ENCODE results near the gene RAP1GAP.

RAP1GAP gene

DNA sequence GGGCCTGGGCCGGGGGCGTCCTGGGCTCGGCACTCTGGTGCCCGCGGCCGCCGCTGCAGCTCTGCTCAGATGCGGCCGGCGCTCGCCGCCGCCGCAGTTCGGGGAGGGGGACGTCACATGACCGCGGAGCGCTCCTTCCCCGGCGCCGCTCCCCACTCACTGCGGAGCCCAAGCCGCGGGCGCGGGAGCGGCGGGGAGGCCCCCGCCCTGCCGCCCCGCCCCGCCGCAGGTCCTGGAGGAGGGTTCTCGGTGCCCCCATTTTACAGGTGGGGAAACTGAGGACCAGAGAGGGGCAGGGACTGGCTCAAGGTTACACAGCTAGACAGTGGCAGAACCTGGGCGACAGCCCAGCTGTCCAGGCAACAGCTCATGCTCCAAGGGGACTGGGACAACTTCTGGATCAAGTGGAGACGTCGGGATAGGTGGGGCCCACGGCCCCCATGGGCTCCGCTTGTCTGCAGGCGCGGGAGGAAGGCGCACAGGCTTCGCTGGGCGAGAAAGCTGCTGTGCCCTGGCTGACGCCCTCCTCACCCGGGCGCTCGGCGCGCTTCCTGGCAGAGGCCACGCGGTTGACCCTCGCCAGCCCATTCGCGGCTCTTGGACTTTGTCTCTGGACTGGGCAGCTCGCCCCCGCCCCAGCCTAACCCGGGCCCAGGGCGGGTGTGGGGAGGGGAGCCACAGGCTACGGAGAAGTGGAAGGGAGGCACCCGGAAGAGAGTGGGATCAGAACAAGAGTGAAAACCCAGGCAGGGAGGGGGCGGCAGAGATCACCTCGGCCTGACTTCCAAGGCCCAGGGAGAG lies at the start of gene RAP1GAP:
Gene RAP1GAP, minus strand, starts transcription at position 100 of the 801 bp plus-strand sequence. CDS start 49,325 bp downstream, outside the sequence.
- no peak for DNase-seq

DNA sequence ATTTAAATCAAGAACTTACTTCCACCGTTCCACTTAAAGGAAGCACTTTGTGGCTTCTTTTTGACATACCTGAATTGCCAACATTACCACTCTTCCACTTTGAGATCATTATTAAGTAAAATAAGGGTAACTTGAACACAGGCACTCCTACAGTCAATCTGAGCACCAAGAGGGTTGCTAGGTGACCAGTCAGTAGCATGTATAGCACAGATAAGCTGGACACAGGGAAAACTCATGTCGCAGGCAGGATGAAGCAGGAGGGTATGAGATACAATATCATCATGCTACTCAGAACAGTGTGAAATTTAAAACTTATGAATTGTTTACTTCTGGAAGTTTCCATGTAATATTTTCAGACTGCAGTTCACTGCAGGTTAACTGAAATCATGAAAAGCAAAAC lies 47.0 kb upstream of the RAP1GAP start:
- DNase-seq, result no peak

DNA sequence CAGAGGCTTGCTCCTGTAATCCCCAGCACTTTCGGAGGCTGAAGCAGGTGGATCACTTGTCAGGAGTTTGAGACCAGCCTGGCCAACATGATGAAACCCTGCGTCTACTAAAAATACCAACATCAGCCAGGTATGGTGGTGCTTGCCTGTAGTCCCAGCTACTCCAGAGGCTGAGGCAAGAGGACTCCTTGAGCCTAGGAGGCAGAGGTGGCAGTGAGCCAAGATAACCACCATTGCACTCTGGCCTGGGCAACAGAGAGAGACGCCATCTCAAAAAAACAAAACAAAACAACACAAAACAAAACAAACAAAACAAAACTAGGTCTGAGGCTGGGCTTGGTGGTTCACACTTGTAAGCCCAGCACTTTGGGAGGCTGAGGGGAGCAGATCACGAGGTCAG lies 38.7 kb upstream of the RAP1GAP start:
- DNase-seq, result no peak

DNA sequence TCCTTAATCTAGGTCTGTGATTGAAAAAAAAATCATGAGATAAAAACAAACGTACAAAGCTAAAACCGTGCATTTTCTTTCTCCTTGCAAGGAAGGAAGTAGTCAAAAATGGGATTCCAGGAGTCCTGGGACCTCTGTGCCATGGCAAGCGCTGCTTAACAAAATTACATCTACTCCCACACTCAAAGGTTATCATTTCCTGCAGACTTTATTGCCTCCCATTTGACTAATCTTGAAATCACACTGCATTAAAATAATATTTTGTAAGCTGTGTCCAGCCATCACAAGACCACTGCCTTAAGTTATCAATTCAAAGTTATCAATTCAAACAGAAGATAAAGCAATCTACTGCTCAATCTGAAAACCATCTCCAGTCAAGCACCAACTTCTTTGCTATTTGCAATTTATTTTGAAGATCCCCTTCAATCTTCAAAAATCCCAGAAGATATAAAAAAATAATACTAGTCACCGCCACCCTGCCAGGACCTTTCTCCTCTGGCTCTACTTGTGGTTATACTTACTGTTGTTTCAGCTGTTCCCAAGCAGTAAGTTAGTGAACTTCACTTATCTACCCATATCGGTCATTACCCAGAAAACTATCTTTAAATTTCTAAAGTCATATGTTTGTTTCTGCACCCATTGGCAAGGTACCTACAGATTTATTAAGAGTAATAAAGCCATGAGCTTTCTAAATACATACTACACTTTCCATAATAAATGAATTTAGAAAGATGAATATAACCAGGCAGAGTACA lies 38.1 kb upstream of the RAP1GAP start:
- DNase-seq, result no peak

DNA sequence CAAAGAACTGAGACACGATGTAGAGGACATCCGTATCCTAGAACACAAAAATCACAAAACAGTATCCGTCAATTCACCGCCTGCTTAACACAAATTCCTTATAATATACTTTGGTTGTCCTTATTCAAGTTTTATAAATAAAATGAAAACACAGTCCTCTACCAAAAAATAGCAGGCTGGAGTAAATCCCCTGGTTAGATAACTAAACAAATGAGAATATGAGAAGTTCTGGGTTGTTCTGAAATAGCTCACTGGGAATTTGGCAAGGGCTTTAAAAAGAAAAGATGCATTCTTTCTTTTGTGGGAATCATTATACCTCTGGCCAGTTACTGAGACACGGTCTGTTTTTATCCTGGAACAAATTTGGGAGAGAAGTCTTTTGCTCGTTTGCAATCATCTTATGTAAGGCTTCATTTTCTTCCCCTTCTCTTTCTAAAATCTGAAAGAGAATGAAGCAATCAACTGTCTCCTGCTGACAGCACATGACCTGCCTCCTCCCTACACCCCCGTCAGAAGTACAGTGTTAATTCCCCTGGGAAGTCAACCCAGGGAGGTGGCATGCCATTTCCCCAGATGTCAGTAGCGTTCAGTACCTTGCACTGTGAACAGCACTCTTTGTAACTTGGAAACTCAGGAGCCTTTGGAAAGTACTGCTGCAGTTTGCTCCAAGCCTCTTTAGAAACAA lies 37.1 kb upstream of the RAP1GAP start:
- DNase-seq, result no peak

DNA sequence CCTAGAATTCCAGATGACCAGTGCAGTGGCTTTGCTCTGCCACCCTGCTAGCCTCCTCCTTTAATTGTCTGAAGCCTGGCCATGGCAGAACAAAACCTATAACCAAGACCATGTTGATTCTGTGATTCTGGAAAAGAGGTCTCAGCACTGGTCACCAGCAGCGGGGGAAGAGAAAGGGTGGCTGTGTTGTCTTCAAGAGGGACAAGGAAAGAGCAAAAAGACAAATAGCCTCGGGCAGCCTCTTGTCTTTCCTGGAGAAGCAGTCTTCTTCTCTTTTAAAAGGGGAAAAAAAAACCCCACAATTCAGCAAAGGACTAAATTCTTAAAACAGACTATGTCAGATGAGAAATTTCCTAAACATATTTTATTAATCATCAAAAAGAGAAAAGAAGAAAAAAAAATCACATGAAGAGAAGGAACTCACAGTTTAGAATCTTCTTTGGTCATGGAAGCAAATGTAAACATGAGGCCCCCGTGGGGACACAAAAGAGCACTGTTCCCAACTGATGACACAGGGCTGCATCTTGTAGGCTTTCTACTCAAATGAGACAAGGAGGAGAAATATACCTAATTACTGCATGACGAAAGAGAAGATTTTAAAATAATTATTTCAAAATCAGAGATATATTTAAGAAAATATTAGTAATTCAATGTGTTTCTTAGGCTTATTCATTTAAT lies 36.3 kb upstream of the RAP1GAP start:
- no peak for DNase-seq

DNA sequence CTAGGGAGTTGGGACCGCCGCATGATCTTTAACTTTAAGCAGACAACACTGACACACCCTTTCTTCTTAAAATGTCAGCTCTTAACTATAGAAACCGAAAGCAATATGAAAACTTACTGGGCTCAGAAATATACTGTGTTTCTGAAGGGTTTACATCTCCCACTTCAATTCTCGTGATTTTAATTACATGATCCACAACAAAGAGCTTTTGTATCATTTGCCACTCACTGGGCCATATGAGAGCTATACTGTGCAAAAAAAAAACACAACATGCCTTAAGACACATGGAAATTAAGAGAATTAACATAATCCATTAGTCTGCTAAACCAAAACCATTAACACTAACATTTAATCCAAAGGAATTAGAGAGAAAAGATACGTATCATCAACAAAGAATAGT lies 35.0 kb upstream of the RAP1GAP start:
- DNase-seq, result no peak

DNA sequence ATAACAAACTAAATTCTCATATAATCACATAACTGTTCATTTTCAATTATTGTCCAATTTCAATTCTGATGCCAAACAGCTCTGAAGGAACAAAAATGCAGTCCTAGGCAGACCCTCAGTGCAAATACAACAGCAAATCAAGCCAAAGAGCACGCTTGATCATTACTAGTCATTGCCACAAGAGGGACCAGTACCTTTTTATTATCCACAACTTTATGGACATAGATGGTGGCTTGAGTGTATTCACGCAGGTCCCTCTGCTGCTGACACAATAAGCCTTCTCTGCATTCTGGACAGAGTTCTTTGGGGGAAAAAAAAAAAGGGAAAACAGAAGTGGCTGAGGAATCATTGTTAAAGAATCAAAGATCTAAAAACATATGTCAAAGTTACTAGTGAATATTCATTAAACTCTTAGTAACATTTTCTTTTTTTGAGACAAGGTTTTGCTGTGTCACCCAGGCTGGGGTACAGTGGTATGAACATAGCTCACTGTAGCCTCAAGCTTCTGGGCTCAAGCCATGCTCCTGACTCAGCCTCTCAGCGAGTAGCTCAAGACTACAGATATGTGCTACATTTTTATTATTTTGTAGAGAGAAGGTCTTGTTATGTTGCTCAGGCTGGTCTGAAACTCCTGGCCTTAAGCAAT lies 34.3 kb upstream of the RAP1GAP start:
- DNase-seq, result no peak

DNA sequence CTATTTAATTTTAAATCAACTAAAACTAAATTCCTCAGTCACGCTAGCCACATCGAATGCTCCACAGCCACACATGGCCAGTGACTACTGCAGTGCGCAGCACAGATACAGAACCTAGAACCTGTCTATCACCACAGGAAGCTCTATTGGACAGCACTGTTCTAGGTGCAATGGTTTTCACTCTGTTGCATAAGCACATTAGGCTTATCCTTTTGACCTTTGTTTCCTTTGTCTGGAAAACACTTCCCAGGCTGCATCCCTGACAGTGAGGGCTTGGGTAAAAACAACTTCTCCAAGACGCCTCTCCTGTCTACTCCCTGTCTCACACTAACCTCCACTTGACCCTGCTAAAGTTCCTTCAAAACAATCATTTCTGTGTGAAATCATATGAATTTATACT lies 33.6 kb upstream of the RAP1GAP start:
- DNase-seq, result no peak

DNA sequence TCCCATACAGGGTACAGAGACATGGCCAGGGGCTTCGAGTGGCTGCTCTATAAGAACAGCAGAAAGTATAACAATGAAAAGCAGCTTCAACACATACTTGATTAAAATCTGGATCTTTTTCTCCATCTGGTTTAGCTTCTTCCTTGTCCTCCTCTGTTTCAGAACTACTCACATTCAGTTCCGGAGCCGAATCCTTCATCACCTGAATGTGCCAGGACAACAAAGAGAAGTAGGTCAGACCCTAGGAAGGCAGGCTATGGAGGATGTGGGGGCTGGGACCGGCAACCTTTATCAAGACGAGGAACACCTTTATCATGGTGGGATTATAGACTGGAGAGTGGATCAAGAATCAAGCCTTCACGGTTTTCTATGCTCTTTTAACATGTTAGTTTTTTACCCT lies 32.2 kb upstream of the RAP1GAP start:
- no peak for DNase-seq

DNA sequence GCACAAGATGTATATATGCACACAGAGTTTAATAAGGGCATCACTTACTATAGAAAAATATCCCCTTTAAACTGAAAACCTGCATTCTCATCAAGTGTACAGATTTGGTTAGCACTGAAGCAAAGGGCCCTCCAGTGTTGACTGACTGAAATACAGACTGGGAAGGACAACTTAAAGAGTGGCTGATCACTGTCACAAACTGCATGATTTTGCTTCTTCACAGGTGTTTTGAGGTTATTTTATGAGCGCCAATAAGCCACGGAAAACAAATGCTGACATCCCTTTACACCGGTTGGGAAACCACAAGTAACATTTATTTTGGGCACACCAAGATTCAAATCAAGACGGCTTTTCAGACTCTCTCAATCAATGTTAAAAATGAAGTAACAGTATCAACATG lies 30.9 kb upstream of the RAP1GAP start:
- DNase-seq, result no peak

DNA sequence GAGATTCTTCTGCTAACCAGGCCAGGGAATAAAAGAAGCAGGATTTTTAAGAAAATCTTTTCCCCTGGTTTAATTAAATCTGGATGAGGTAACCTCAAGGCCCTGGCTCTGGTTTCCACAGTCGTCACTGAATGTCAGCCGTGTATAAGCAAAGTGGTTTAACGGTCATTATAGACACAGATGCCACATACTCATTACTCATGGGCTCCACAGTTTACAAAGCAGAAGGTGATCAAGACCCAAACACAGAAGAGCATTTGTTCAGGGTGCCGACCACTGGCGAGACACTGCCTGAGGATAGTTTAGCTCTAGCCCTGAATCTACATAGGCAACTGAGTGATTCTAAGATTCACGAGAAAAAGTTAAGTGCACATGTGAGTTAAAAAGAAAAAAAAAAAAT lies 27.8 kb upstream of the RAP1GAP start:
- DNase-seq, result no peak

DNA sequence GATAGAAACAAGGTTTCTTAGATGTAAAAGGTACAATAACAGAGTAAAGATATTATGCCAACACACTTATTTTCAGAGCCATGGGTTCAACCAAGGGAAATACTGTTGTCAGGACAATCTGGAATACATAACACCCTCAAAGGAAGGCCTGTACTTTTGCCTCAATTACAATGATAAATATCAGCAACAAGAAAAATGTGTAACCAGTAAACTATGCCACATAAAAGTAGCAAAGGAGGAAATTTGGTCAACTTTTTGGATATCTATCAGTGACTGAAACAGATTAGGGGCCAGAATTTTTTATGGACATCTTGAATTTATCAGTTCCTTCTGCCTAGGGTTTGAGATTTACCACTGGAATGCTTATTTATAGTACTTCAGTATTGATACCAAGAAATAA lies 24.6 kb upstream of the RAP1GAP start:
- DNase-seq, result no peak

DNA sequence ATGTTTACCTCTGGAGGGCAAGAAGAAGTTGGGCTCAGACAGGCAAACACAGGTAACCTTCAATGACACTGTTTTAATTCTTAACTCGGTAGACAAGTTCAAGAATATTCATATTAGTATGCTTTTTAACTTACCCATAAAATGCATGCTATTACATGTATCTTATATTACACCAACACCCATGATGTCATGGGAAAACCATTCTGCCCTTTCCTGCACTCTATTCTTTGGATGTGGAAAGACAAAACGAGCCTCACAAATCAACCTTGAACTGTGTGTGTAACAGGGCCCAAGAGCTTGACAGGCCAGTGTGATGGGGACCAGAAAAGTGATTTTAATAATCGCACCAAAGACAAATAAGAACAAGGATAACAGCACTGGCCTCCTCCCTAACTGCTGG lies 22.6 kb upstream of the RAP1GAP start:
- DNase-seq, result no peak

DNA sequence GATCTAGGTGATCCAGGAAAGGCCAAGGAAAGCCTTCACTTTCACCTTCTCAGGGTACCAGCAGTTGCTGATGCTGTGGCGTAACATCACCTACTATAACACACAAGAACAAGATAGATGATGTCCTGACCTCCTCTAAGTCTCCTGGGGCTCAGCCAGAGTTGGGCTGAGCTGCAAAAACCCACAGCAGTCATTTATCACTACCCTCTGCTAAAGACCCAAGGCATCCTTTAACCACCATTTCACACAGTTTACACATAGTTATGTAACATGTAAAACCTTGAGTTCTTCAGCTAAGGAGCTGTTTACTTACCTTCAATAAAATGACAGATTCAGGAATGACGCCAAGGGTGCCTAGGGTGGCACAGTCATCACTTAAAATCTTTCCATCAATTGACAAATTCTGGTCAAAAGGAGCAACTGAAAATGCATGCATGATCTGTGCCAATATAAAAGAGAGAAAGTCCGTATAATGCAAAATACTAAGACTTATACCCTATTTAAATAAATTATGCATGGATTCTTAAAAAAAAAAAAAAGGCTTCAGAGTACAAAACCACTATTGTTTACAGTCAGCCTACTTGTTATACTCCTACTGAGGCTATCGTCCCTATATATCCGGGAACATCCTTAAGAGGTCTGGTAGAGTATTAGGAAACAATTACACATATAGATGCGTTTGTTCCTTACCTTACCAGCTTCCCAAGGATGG lies 20.7 kb upstream of the RAP1GAP start:
- no peak for DNase-seq

DNA sequence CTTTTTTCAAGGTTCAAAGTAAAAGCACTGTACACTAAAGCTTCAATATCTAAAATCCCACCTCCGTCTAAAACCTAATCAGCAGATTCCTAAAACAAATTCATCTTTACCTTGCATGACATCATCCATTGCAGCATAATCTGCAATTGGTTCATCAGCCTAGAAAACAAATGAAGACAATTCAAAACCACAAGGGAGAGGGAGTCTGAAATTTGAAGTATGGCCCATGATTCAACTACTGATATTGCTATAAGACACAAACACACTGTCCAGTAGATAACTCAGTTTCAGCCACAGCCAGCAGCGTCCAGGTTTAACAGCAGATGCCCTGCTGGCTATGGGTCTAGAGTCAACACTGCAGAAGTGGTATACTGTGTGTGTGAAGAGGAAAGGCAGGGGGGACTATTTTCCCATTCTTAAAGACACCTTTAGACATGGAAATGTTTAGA lies 17.9 kb upstream of the RAP1GAP start:
- no peak for DNase-seq

DNA sequence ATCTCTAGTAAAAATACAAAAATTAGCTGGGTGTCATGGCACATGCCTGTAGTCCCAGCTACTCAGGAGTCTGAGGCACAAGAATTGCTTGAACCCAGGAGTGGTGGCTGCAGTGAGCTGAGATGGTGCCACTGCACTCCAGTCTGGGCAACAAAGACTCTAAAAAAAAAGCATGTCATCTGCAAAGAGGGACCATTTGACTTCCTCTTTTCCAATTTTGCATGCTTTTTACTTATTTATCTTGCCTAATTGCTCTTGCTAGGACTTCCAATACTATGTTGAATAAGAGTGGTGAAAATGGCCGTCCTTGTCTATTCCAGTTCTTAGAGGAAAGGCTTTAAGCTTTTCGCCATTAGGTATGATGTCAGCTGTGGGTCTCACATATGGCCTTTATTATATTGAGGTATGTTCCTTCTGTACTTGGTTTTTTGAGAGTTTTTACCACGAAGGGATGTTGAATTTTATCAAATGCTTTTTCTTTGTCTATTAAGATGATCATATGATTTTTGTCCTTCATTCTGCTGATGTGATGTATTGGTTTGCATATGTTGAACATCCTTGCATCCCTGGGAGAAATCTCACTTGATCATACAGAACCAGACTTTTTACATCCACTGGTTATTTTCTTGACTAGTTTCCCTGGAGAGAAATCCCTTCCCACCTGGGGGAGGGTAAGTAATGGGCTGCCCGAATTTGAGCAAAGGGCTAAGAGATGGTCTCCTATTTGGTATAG lies 17.0 kb upstream of the RAP1GAP start:
- no peak for DNase-seq

DNA sequence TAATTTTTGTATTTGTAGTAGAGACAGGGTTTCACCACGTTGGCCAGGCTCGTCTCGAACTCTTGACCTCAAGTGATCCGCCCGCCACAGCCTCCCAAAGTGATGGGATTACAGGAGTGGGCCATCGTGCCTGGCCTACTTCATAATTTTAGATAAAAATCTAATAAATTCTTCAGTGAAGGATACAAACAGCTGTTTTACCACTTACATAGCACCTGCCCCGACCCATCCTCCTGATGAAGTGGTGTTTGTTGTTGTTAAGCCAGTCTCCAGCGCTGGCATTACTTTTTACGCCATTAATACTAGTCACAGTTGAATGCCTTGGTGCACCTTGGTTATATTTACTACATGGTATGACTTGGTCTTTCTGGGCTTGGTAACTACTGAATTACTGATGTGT lies 12.3 kb upstream of the RAP1GAP start:
- DNase-seq, result no peak

DNA sequence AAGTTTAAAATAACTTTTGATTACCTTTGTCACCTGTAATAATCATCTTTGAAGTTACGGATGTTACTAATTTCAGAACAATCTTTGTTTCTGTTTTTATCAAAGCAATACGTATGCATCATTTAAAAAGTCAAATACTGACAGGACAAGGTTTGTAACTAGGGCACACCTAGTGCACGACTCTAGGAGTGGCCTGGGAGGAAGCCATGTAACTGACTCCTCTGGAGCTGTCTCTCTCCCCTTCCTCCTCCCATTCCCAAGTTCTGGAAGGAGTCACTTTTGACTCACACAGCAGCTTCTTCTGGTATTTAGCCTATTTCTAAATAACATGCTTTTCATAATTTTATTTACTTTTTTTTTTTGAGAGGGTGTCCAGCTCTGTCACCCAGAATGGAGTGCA lies 11.8 kb upstream of the RAP1GAP start:
- no peak for DNase-seq

DNA sequence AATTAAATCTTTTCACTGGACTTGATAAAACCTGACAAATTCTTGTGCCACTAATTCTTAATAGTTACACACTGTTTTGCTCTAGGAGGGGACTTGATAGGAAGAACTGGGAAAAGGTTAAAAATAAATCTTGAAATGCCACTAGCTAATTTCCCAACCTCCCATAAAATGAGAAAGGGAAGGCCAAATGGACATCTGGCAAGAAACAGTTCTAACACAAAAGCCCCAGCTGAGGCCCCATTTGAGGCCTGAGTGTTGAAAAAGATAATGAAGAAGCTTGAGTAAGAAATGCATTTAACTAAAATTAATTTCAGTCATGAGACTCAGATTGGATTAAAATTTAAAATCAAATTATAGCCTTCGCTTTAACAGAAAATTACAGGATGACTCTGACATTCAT lies 11.2 kb upstream of the RAP1GAP start:
- DNase-seq, result no peak

DNA sequence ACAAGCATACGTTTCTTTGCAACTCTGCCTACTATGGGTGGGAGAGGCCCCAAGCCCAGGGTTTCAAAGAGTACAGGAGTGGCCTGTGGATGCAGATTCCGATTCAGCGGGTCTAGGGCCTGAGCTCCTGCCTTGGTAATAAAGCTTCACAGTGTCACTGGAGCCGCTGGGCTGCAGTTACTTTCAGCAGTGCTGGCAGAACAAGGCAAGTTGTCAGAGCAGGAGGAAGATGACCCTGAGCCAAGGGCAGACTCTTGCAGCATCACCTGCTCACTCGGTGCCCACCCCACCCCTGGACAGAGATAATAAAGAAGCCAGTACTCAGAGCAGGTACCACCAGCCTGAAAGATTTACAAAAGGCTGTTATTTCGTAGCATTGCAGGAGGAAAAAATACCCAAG lies 8.0 kb upstream of the RAP1GAP start:
- no peak for DNase-seq

All from activated CD4-positive, alpha-beta T cell treated with anti-CD3 and anti-CD28 coated beads for 1 hour (primary cell).